Fibroblast of mammary gland (primary cell): ENCODE measurements around the gene PCED1A.

Source experiments
- DNase-seq: peaks from one replicate; pipeline ENCODE4 v3.0.0-alpha.2; 2010; ENCODE audit warnings: low read depth
- H3K4me3 ChIP-seq: 2 replicates; pipeline ENCODE4 v1.5.1; 2011; ENCODE audit warnings: low read depth, mild to moderate bottlenecking, low read length, moderate library complexity; ENCODE audit not compliant: control insufficient read depth
- TF ChIP-seq, protein P1 (sequence below): conservative IDR thresholded peaks from 2 replicates; pipeline ENCODE4 v1.5.1; 2011; ENCODE audit warnings: low read depth, low read length, inconsistent platforms; ENCODE audit not compliant: control insufficient read depth, insufficient read depth

Gene PCED1A

DNA sequence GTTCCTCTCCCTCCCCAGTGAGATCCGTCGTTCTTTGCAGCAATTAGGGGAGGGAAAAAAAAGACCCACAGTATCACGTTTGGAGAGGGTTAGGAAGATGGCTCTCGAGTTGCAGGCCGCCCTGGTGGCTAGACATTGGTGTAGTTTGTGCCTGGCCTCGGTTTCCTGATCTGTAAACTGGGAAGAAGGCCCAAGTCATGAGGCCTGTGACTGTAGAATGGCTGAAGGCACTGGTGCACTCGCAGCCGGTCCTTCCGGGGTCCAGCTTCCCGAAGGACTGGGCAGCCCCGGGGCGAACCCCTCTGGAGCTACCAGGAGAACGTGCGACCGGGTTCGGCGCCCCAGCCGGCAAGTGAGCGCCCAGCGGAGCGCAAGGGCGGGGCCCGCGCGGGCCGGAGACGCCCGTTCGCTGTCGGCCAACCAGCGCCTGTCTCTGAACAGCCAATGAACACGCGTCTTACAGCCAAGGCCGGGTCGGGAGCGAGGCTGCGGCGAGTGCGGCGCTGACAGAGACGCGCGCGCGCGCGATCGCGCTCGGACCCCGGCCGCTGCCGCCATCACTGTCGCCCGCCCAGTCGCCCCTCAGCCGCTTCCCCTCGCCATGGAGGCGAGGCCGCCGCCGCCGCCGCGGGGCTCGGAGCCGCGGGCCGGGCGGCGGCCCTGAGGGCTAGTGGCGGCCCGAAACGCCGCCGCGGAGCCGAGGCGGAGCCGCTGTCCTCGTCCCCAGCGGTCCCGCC, 32.7 kb upstream of the PCED1A start, which contains the start of gene PTPRA:
PTPRA (plus strand) TSS at position 472 of the 737 bp plus-strand sequence. CDS start 90,797 bp downstream, outside the sequence.
- peak within 1 kb of the TSS; percentile 76 for H3K4me3 ChIP-seq
- TF ChIP-seq, protein P1, sequence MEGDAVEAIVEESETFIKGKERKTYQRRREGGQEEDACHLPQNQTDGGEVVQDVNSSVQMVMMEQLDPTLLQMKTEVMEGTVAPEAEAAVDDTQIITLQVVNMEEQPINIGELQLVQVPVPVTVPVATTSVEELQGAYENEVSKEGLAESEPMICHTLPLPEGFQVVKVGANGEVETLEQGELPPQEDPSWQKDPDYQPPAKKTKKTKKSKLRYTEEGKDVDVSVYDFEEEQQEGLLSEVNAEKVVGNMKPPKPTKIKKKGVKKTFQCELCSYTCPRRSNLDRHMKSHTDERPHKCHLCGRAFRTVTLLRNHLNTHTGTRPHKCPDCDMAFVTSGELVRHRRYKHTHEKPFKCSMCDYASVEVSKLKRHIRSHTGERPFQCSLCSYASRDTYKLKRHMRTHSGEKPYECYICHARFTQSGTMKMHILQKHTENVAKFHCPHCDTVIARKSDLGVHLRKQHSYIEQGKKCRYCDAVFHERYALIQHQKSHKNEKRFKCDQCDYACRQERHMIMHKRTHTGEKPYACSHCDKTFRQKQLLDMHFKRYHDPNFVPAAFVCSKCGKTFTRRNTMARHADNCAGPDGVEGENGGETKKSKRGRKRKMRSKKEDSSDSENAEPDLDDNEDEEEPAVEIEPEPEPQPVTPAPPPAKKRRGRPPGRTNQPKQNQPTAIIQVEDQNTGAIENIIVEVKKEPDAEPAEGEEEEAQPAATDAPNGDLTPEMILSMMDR = no peak
- peak; percentile 90 for DNase-seq

DNA sequence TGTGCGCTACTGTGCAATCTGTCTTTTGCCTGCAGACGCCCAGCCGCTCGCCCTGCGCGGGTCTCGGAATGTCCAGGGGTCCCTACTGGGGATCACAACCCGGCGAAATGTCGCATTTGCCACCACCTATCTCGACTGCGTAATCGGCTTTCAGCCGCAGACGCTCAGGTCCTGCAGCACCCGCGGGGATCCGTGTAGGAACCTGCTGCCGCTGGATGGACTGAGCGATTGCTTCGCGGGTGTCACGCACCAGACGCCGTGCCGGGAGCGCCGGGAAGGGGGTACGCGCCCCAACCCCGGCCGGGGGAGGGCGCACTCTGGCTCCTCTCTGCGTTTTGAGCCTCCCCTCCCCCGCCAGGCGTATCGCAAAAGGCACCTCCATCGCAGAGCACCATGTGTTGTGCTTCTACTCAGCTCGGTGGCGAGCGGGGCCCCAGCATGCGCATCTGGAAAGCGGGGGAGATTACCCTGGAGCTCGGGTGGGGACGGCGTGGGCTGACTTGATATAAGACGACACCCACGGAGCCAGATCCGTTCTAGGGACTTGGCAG, 32.1 kb upstream of the PCED1A start:
- DNase-seq = peak; percentile 54
- H3K4me3 ChIP-seq = peak overlapping the region; percentile 46
- TF ChIP-seq, protein P1 = peak; percentile 10

DNA sequence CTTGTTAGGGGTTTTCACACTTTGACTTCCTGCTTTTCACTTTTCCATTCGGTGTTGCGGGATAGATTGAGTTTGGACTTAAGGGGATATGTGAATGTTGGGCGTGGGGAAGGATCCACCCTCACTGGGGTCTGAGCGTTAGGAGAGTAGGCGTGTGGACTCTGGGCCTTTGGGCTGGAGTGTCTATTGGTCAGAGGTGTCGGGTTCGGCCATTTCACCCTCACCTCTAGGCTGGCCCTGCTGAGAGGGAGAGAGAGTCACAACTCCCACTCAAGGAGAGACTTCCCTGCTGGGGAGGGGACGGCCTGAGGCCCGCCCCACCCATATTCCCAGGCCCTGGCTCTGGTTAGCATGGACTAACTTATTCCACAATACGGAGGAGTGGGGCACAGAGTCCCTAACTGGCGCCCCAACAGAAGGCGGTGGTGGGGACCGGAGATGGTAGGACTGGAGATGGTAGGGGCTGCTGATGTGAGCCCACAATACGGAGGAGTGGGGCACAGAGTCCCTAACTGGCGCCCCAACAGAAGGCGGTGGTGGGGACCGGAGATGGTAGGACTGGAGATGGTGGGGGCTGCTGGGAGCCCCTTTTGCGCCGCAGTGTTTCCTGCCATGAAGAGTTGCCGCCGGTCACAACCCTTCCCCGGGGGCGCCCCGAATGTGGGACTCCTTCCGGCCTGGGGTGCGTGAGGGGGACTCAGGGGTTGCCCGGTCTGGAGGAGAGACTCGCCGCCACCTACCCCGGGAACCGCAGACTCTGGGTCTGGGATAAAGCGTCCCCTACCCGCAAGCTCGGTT, 31.4 kb upstream of the PCED1A start:
- no peak for DNase-seq
- TF ChIP-seq, protein P1 = no peak
- H3K4me3 ChIP-seq = peak overlapping the region; percentile 46

DNA sequence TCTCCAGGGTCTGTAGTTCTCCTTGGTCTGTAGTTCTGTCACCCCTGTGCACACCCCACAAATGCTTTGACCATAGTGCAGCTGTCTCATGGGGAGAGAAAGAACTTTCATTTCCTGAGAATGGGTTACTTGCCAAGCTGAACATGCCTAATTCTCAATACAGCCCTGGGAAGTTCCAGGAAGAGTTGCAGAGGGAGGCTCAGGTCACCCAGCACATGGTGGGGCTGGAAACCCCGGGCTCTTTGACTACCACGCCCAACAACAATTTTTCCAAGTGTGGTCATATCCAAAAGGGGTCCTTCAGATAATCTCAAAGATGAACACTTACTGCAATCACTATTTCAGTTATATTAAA, 30.6 kb upstream of the PCED1A start:
- TF ChIP-seq, protein P1 = no peak
- DNase-seq = peak; percentile 62
- no peak overlapping the region for H3K4me3 ChIP-seq

GRCh38 chr20:2869381-2869780, 28.9 kb upstream of the PCED1A start:
- TF ChIP-seq, protein P1 = no peak
- no peak overlapping the region for H3K4me3 ChIP-seq
- DNase-seq = no peak

- no peak overlapping the region for H3K4me3 ChIP-seq
- TF ChIP-seq, protein P1 = no peak
- no peak for DNase-seq
Measured at GRCh38 chr20:2867081-2867864, 26.8 kb upstream of the PCED1A start.
